Measurements from ENCODE around the gene WFDC5.
A peak's percentile ranks its signal among the peaks of the same experiment; 100 is the strongest.

The WFDC5 gene

DNA sequence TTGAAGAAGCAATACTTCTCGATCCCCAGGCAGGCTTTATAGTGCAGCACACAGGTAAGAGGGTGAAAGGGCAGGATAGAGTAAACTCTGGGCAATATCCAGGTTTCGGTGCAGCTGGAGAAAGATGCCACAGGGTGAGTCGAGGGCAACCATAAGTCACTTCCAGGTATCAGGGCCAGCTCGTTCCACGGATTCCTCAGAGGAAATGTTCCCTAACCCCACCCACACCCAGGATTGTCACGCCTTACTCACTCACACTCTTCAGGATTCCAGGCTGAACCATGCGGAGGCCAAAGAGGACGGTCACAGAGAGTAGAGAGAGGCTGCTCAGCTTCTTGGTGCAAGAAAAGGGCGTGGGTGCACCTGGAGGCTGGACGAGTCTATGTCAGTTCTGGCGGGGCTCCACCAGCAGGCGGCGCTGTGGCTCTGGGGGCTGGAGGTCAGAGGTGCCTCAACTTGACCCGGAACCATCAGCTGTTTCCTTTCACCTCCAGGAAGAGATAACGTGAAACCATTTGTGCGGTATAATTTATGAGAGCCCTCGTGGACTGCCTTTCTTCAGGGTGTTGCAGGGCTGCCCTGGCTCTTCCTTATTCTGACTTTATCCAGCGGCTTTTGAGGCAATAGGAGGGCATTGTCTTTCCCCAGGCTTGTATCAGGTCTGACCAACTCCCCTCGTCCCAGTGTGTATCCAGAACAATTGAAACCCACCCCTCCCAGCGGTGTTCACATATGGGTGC lies 23.8 kb upstream of the WFDC5 start:
- CTCF ChIA-PET: interaction anchor here (0.8 to 2.5 kb wide), 4 partner anchors 18 to 155 kb away, joined by 3 to 12 read pairs (median 3); no protein-coding TSS in a partner anchor
- no peak for DNase-seq (ENCODE audit: low read depth, low spot score)
- TF ChIP-seq, protein P1, sequence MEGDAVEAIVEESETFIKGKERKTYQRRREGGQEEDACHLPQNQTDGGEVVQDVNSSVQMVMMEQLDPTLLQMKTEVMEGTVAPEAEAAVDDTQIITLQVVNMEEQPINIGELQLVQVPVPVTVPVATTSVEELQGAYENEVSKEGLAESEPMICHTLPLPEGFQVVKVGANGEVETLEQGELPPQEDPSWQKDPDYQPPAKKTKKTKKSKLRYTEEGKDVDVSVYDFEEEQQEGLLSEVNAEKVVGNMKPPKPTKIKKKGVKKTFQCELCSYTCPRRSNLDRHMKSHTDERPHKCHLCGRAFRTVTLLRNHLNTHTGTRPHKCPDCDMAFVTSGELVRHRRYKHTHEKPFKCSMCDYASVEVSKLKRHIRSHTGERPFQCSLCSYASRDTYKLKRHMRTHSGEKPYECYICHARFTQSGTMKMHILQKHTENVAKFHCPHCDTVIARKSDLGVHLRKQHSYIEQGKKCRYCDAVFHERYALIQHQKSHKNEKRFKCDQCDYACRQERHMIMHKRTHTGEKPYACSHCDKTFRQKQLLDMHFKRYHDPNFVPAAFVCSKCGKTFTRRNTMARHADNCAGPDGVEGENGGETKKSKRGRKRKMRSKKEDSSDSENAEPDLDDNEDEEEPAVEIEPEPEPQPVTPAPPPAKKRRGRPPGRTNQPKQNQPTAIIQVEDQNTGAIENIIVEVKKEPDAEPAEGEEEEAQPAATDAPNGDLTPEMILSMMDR (IDR thresholded peaks at IDR 0.05; ENCODE audit: insufficient read depth, low read length, missing control alignments): peak; percentile 52
- POLR2A ChIA-PET: no interaction called here
- H3K4me3 ChIP-seq (ENCODE audit: low read depth, low read length): no peak overlapping the region

DNA sequence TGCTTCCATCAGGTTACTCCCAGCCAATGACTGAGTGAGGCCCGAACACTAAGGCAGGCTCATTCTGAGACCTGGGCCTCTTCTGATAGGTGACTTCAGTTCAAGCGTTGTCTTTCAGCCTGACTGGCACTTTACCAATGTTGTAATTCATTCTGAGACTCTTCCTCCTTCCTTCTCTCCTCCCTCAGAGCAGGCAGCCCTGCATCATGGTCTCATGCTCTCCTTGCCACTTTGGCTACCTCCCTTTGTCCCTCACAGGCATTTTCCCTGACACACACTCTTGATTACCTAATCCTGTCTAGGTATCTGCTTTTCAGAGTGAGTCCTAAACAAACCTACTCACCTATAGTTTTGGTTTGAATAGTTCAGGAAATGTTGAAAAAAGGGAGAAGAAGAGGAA lies 21.9 kb upstream of the WFDC5 start:
- ChIA-PET CTCF (no interaction called here), POLR2A (no interaction called here)
- TF ChIP-seq, protein P1 (IDR thresholded peaks at IDR 0.05; ENCODE audit: insufficient read depth, low read length, missing control alignments): no peak
- H3K4me3 ChIP-seq (ENCODE audit: low read depth, low read length): no peak overlapping the region
- no peak for DNase-seq (ENCODE audit: low read depth, low spot score)

DNA sequence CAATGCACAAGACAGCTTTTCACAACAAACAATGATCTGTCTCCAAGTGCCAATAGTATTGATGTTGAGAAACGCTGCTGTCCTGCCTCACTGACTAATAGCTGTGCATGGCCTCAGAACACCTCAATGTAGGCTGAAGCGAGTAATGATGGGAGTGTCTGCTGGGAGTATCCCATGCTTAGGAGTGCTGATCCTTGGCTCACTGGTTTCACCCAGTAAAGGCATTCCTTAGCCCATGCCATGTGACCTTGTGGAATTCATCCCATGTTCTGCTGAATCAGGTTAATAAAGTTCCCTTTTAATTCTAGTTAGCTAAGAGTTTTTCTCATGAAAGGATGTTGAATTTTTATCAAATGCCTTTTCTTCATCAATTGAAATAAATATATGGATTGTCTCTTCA lies 13.1 kb upstream of the WFDC5 start:
- ChIA-PET CTCF (interaction anchor here (1.2 to 2.1 kb wide), 2 partner anchors 16 to 33 kb away, joined by 3 to 6 read pairs; no protein-coding TSS in a partner anchor), POLR2A (no interaction called here)
- TF ChIP-seq, protein P1 (IDR thresholded peaks at IDR 0.05; ENCODE audit: insufficient read depth, low read length, missing control alignments): no peak
- DNase-seq (ENCODE audit: low read depth, low spot score): no peak
- H3K4me3 ChIP-seq (ENCODE audit: low read depth, low read length): no peak overlapping the region

DNA sequence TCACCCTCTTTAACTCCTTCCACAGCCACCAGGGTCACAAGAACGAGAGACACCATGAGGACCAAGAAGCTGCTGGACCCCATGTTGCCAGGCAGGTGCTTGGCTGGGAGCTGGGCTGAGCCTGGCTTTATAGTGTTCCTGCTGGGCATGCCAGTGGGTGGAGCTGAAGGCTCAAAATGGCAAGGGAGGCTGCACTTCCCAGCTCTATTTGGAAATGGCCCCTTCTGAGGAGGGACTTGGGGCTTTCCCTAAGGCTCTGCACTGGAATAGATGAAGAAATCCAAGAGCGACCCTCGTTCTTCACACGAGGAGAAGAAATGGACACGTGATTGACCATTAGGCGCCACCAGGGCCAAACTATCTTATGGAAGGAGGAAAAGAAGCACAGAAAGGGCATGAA lies 9.4 kb upstream of the WFDC5 start, which contains the start of gene WFDC12:
Gene WFDC12, minus strand, starts transcription at position 101 of the 400 bp plus-strand sequence. Its CDS starts 18 bp downstream, at position 83.
- no peak within 1 kb of the TSS for H3K4me3 ChIP-seq (ENCODE audit: low read depth, low read length)
- TF ChIP-seq, protein P1 (IDR thresholded peaks at IDR 0.05; ENCODE audit: insufficient read depth, low read length, missing control alignments): no peak
- CTCF ChIA-PET: interaction anchor here (1.1 to 1.7 kb wide), 2 partner anchors 28 to 80 kb away, joined by 3 to 6 read pairs; no protein-coding TSS in a partner anchor
- POLR2A ChIA-PET: no interaction called here
- no peak for DNase-seq (ENCODE audit: low read depth, low spot score)

DNA sequence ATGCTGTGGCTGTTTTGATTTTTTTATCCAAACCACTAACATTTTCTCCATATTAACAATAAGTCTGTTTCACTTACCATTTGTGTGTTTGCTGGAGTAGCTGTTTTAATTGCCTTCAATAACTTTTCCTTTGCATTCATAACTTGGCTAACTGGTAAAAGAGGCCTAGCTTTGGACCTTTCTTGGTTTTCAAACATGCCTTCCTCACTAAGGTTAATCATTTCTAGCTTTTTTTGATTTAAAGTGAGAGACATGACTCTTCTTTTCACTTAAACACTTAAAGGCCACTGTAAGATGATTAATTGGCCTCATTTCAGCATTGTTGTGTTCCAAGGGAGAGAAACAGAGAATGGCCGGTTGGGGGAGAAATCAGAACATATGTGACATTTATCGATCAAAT lies 6.4 kb upstream of the WFDC5 start:
- CTCF ChIA-PET: interaction anchor here (1.1 to 2.3 kb wide), 4 partner anchors 9 to 172 kb away, joined by 3 to 18 read pairs (median 3); no protein-coding TSS in a partner anchor
- no peak overlapping the region for H3K4me3 ChIP-seq (ENCODE audit: low read depth, low read length)
- POLR2A ChIA-PET: no interaction called here
- TF ChIP-seq, protein P1 (IDR thresholded peaks at IDR 0.05; ENCODE audit: insufficient read depth, low read length, missing control alignments): no peak
- DNase-seq (ENCODE audit: low read depth, low spot score): no peak

DNA sequence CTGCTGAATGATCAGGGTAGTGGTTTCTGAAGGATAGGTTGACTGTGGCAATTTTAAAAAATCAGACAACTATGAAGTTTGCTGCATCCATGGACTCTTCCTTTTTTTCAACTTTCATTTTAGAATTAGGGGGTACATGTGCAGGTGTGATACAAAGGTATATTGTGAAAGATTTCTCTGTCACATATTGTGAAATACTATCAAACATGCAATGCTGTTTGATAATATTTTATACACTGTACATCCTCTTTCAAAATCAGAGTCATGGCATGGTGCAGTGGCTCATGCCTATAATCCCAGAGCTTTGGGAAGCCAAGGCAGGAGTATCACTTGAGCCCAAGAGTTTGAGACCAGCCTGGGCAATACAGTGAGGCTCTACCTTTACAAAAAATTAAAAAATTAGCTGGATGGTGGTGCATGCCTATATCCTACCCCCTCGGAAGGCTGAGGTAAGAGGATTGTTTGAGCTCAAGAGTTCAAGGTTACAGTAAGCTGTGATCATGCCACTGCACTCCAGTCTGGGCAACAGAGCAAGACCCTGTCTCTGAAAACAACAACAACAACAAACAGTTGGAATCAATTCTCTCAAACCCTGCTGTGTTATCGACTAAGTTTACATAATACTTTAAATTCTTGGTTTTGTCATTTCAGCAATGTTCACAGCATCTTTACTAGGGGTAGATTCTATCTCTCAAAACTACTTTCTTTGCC lies 4.7 kb upstream of the WFDC5 start:
- no peak for DNase-seq (ENCODE audit: low read depth, low spot score)
- no peak overlapping the region for H3K4me3 ChIP-seq (ENCODE audit: low read depth, low read length)
- ChIA-PET POLR2A (no interaction called here), CTCF (interaction anchor here (2.3 to 3.0 kb wide), 2 partner anchors 8 to 76 kb away, joined by 9 to 18 read pairs; no protein-coding TSS in a partner anchor)
- TF ChIP-seq, protein P1 (IDR thresholded peaks at IDR 0.05; ENCODE audit: insufficient read depth, low read length, missing control alignments): no peak

Measured in AG04449 (cell line).